ENCODE measurements around the gene IGFN1.

- TF ChIP-seq CTCF (IDR thresholded peaks at IDR 0.05 in 8 of 11, conservative IDR thresholded peaks at IDR 0.05 in 3 of 11) (no peak), POLR2A (IDR thresholded peaks at IDR 0.05) (no peak)
Measured at GRCh38 chr1:201250326-201251011, 59.8 kb downstream of the IGFN1 start.
